HG03025 (cell line): ENCODE results near the gene PALLD.

ENCODE experiments used
- ATAC-seq: cut with Tn5 transposase; IDR thresholded peaks from one replicate; pipeline ENCODE4 v1.9.1; 2021; ENCODE audit warnings: mild to moderate bottlenecking, moderate library complexity; ENCODE audit not compliant: unreplicated experiment, low FRiP score

The PALLD gene

DNA sequence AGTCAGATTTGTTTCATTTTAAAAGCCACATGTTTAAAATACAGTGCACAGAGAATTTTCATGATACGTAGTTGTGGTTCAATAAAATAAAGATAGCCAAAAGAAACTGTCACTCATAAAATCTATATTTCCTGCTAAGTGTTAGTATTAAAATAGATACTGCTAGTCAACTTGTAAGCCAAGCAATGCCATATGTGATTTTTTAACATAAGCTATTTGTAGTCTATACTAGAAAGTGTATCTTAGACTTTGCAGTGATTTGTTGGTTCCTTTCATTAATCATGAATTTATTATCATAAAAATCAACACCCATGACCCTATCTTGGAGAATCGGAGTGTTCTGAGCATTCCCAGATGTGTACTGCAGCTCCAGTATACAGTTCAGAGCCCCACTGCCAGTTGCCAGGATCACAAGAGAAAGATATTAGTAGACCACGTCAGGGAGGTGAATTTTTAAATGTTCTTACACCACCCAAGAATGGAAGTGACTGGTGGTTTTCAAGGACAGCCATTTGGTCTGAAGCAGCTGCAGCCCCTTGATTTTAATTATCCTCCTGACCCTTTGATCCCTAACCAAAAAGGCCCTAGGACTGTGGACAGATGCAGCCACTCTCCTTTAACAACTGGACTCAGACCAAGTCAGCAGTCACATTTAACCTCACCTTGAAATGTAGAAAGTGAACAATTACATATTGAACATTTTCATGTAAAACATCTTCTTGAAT, 163.1 kb downstream of the PALLD start:
- no peak for ATAC-seq

DNA sequence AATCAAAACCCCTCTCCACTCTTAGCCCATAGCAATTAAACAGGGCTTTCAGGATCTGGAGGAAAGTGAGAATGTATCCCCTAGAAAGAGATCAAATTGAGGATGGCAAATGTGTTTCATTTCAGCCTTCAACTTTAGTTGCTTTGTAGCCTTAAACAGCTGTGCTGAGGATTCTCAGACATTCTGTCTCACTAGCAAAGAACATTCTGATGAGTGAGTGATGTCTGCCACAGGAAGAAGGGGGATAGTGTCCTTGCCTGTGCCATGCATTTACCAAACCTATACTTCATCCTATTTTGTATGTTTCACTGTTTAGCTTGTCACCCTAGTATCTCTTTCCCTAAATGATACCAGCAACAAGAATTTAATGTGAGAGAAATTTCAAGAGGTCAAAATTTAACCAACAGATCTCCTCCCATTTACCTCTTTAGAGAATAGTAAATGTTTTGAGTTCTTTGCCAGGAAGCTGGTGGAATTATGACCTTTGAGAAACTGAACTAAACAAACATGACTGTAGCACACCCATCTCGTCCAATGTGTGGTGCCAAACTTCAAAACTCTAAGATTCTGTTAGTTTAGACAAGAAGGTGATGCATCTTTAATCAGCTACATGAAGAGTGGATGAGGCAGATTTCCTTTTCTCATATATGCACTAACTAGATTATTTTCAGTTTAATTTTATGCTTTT, 165.6 kb downstream of the PALLD start:
- ATAC-seq: no peak

DNA sequence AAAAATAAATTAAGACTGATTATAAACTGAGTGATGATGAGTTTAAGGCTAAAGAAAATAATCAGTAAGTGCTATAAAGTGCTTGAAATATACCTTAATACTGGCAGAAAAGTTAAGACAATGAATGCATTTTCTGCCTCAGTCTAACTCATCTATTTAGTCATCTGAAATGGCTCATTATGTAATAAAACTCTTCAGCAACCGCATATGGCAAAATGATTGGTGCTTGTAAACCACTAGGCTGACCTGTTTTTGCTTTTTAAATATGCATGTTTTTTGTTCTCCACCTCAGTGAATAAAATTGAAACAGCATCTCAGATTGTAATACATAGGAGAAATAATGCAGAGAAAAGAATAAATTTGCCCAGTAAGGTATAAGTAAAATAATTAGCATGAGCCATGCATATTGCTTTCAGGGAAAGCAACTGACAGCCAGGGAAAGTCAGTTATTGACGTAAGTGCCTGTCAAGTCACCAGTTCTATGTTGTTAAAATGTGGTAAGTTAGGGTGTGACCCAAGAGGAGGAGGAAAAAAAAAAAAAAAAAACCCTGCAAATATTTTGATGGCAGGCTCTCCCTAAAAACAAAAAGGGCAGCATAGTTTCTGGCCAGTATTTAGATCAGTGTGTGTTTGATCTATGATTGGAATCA, 167.5 kb downstream of the PALLD start:
- no peak for ATAC-seq

DNA sequence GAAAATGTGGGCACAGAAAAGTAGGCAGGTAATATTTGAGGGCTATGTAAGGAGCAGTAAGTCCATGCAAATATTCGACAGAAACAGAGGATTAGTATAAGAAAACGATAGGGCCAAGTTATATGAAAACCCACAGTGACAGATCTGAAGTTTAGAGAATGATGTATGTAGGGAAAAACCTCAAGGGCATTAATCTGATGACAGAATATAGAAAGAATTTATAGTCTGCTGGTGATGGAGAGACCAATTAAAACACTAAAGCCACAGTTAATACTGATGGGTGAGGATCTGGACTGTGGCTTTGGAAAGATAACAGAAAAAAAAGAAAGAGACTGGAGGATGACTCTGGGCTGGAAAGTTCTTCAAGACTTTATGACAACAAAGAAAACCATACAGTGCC, 169.7 kb downstream of the PALLD start:
- no peak for ATAC-seq

DNA sequence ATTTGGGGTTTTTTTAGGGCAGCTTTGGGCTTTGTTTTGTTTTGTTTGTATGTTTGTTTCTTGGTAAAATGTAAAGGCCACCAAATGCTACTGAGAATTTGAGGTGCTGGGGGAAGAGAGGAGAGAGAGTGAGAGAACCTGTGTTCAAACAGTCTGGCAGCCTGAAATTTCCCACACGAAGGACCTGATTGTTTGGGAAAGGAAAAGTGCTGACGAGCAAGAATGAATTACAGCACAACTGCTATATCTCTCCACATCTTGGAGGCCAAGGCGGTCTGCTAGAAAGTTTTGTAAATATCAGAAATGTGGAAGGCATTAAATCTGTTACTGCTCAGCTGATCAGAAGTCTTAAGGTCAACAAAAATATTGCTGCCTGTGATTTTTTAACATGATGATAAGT, 170.5 kb downstream of the PALLD start:
- ATAC-seq: no peak

DNA sequence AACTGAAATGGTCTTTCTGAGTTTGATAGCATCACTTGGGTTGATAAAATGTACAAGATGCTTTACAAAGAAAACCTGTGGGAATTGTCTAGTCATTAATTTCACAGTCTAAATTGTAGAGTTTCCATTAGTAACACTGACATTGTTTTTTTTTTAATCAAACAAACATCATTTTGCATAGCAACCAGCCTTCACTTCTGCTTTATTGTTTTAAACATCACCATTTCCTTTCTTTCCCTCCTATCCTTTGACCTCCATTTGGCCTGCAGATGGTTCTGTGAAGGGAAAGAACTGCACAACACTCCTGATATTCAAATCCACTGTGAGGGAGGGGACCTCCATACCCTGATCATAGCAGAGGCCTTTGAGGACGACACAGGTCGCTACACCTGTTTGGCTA, 171.1 kb downstream of the PALLD start:
- ATAC-seq: no peak

DNA sequence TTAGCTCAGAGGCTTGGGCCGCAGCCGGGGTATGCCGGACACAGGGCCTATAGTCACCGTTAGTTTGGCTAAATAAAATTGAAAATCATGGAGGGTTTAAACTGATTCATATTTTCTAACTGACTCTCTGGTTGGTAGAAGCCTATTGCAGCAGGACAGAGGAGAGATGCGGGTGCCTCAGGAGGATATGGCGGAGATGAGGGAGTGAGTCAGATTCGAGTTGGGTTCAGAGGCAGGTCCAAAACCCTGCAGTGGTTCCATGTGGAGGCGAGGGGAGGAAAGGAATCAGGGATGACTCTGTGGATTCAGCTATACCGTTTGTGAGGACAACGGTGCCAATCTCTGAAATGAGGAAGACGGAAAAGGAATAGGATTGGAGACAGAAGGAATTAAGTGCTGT, 176.6 kb downstream of the PALLD start:
- no peak for ATAC-seq

DNA sequence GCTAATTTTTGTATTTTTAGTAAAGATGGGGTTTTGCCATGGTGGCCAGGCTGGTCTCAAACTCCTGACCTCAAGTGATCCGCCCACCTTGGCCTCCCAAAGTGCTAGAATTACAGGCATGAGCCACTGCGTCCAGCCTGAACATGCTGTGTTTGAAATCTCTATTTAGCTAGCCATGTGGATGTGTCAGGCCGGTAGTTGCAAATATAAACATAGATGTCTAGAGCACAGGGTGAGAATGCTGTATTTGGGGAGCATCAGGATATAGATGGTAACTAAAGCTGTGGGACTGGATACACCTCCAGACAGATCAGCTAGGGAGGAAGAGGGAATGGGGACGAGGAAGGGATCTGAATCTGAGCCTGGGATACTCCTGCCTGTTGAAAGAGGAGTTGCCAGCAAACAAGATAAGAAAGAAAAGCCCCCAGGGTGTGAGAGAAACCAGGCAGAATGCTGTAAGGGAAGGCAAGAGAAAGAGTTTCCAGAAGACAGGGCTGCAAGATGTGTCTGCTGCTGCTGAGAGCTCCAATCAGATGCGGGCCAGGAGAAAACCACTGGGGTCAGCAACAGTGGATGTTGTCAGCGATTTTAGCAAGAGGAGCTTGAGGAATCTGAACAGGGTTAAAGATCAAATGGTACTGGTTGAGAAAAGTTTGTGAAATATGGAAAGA, 177.4 kb downstream of the PALLD start:
- ATAC-seq: no peak

DNA sequence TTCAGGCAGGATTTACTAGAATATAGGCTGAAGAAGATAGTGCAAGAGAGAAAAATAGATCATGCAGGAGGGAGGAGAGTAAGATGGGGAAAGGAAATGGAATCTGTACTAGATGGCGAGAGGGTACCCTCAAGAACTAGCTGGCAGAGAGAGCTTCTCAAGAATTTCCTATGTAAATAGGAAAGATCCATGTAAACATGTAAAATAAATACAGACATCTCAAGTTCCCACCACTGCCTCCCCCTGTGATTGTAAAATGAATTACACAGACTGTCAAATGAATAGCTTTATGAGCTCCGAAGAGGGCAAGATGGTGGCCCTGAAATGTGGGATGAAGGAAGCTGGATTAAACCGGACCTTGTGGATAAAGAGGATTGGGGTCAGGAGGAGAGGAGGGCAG, 178.0 kb downstream of the PALLD start:
- no peak for ATAC-seq

DNA sequence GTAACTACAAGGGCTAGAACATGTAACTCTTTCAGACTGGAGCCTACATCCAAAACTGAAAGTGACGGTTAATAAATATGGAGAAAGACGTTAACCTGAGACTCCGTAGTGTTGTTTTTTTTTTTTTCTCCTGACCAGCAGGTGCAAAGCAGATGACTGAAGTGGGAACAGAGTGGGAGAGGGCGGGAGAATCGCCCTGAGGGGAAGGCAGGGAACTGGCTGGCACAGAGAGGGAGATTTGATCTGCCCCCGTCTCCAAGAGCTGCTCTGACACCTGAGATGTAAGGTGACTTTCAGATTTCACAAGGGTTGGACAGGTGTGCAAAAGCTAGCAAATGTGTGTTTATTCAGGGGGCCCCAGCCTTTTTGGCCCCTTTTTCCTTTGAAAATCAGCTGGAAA, 180.2 kb downstream of the PALLD start:
- no peak for ATAC-seq

DNA sequence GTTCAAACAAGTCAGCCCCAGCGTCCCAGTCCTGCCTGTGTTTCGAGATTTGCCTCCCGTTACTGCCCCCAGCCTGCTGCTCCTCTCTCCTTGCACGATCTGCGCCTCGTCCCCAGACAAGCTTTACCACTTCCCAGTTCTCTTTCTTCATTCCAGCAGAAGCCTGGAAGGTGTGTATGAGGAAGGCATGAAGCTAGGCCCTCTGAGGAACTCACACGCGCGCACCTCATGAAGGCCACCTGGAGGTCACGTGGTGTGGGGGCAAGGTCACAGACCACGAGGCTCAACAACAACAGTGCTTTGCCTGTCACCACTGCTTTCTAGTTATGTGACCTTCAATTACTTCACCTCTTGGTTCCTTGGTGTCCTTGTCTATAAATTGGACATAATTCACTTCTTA, 181.0 kb downstream of the PALLD start:
- no peak for ATAC-seq

DNA sequence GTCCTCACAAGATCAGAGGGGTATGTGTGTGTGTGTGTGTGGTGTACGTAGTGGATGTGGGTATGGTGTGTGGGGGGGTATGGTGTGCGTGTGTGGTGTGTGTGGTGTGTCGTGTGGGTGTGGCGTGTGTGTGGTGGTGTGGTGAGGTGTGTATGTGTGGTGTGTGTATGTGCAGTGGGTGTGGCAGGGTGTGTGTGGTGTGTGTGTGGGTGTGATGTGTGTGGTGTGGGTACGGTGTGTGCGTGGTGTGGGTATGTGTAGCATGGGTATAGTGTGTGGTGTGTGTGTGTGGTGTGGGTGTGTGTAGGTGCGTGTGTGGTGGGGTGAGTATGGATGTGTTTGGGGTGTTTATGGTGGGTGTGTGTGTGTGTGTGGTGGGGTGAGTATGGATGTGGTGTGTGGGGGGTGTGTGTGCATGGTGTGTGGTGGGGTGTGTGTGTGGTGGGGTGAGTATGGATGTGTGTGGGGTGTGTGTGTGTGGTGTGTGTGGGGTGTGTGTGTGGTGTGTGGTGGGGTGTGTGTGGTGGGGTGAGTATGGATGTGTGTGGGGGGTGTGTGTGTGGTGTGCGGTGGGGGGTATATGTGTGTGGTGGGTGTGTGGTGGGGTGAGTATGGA, 182.0 kb downstream of the PALLD start:
- ATAC-seq: no peak

DNA sequence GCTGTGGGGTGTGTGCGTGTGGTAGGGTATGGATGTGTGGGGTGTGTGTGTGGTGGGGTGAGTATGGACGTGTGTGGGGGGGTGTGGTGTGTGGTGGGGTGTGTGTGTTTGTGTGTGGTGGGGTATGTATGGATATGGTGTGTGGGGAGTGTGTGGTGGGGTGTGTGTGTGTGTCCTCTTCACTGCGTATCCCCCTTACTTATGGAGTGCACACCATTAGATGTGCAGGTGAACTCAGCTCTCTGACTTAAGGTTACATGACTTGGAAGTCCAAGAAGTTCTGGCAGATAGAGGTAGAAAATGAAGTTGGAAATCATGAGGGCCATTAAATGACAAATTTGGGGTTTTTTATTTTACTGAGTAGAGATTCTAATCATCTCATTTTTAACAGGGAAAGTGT, 182.5 kb downstream of the PALLD start:
- ATAC-seq: no peak

DNA sequence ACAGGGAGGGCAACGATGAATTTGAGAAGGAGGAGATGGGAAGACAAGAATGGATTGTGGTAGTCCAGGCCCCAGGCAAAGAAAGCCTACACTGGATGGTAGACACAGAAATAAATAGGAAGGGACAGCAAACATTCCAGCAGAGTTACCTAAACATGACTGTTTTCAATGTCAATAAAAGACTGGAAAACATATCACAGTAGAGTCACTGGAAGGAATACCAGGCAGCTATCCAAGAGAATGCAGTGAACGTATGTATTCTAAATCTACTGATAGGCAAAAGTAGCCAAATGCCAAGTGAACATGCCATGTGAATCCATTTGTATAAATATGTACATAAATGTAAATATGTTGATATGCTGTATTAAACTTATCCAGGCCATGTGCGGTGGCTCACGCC, 183.0 kb downstream of the PALLD start:
- no peak for ATAC-seq

DNA sequence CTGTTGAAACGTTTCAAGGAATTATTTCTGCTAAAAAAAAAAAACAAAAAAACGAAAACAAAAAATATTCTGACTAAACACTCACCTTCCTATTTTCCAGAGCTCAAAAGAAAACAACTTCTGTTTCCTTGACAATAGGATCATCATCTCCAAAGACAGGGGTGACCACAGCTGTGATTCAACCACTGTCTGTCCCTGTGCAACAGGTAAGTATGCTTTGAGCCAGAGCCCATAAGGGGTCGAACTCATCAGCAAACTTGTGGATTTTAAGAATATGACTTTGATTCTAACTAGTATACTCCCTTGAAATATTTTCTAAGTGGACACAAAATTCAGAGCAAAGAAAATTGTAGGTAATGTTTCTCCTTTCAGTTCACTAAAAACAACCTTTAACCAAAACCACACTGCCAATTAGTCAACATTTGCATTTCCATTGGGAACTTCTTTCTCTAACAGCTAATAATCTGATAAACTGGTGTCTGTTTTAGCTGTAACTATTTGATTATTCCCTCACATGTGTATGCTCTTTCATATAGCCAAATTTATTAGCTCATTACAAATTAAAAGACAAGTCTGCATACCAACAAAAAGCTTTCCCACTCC, 186.1 kb downstream of the PALLD start:
- ATAC-seq: no peak

DNA sequence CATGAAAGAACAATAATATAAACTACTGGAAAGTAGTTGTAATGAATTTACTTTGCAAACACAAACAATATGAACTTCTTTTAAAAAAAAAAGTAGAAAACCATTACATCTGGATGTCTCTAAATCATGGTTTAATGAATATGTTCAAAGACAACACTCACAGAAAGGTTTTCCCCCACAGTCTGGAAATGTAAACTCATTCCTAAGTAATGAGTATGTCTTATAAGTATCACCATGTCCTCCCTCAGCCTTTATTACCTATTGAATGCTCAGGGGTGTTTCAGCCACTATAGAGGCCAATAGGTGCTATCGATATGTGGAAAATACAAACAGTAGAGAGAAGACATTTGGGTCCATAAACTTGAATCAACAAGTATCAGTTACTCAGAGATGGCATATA, 186.7 kb downstream of the PALLD start:
- no peak for ATAC-seq

DNA sequence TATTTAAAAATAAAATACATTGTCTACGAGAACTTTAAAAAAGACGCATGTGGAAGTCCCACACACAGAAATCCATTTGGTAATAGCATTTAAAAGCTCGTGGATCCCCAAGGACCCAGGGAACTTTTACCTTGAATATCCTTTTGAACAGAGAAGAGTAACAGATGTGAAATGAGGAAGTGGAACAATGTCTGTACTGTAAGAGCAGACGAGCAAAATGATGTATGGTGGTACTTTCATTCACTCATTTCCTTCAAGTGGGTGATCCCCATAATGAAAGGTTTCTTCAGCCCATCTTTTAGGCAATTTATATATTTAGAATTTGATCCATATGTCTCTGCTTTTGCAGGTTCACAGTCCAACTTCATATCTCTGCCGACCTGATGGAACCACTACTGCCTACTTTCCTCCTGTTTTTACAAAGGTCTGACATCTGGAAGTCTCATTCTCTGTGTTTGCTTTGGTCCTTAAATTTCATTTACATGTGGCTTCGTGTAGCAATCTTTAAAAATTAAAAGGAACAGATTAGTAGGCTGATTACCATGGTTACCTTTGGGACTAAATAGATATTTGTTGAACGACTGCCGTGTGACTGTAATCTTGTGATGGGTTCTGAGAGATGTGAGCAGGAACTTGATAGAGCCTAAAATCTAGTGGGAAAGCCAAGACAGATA, 188.4 kb downstream of the PALLD start:
- peak; percentile 77 for ATAC-seq

DNA sequence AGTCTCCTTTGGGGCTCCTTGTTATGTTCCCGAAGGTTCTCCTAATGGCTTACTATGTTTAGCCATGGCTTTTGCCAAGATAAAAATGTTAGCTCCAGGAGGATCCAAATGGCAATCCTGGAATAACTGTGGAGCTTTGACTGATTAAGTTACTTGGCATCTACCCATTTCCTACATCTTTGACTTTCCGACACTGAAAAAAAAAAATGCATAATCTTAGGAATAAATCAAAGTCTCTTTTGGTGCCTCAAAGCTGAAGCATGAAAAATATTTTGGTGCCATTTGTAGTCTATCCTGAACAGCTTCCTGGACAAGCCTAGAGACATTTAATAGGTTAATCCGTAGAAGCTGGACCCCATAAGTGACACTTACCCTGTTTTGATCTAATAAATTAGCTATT, 191.7 kb downstream of the PALLD start:
- ATAC-seq: no peak

DNA sequence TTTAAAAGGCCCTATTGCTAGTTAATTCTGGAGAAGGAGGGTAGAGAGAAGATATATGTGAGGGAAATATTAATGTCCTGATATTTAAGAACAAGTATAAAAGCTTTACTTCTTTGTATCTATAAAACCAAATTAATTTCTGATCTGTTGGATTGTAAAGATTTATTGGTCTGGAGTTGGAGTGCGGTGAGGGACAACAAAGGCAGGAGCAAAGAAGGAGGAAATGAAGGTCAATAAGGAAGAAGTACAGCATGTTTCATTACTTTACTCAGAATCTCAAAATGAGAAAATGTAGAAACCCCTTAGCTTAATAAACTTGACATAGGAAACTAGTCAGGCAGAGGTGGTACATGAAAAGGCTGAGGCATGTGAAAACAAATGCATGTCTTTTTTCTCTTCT, 192.9 kb downstream of the PALLD start:
- no peak for ATAC-seq

DNA sequence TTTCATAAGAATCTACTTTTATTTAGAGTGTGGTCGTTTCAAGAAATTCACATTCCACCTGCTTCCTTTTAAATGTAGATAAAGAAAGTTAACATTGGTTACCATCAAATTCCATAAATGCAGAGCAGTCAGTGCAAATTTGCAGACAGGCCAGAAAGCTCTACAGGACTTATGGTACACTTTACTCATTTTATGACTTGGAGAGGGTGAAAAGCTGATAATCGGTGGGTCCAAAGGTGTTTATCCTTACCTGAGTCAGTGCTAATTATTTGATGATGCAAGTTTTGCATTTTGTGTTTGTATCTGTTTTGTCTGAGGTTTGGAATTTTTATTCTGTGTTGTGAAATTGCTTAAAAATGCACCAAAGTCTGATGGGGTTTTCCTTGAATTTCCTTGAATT, 193.3 kb downstream of the PALLD start:
- ATAC-seq: no peak
